GM18511 (cell line): ENCODE measurements around the gene PARD3B.
"Not testable (repeated sequence)": the region's sequence is repeated elsewhere in the genome, so short reads cannot be mapped to it uniquely, and the experiment has no call there.

Source experiments
- ATAC-seq: cut with Tn5 transposase; IDR thresholded peaks from one replicate; pipeline ENCODE4 v1.9.1; 2021; ENCODE audit warnings: mild to moderate bottlenecking, moderate library complexity; ENCODE audit not compliant: unreplicated experiment

Gene PARD3B

GRCh38 chr2:205474741-205475415, 929.6 kb downstream of the PARD3B start:
- no peak for ATAC-seq

GRCh38 chr2:205475416-205475768, 930.1 kb downstream of the PARD3B start:
- ATAC-seq: no peak

GRCh38 chr2:205477016-205477705, 931.9 kb downstream of the PARD3B start:
- no peak for ATAC-seq

GRCh38 chr2:205481861-205482260, 936.6 kb downstream of the PARD3B start:
- no peak for ATAC-seq

GRCh38 chr2:205482399-205483081, 937.3 kb downstream of the PARD3B start:
- ATAC-seq: no peak

GRCh38 chr2:205483095-205483494, 937.8 kb downstream of the PARD3B start:
- ATAC-seq: no peak

- no peak for ATAC-seq
These were observed 938.9 kb downstream of the PARD3B start for GRCh38 chr2:205484215-205484614.

- no peak for ATAC-seq
These were observed 939.5 kb downstream of the PARD3B start for GRCh38 chr2:205484764-205485163.

GRCh38 chr2:205493528-205493927, 948.3 kb downstream of the PARD3B start:
- not testable (repeated sequence) for ATAC-seq

- no peak for ATAC-seq
These were observed 949.4 kb downstream of the PARD3B start for GRCh38 chr2:205494537-205495235.

- ATAC-seq: no peak
These were observed 950.5 kb downstream of the PARD3B start for GRCh38 chr2:205495819-205496218.

GRCh38 chr2:205496370-205496769, 951.1 kb downstream of the PARD3B start:
- no peak for ATAC-seq

- no peak for ATAC-seq
These were observed 951.5 kb downstream of the PARD3B start for GRCh38 chr2:205496772-205497171.

GRCh38 chr2:205499006-205499405, 953.7 kb downstream of the PARD3B start:
- no peak for ATAC-seq

GRCh38 chr2:205500065-205500464, 954.8 kb downstream of the PARD3B start:
- ATAC-seq: no peak

GRCh38 chr2:205500951-205501350, 955.7 kb downstream of the PARD3B start:
- ATAC-seq: no peak

GRCh38 chr2:205501826-205502225, 956.6 kb downstream of the PARD3B start:
- no peak for ATAC-seq

GRCh38 chr2:205505371-205505770, 960.1 kb downstream of the PARD3B start:
- no peak for ATAC-seq

GRCh38 chr2:205509655-205510054, 964.4 kb downstream of the PARD3B start:
- no peak for ATAC-seq

- no peak for ATAC-seq
These were observed 965.1 kb downstream of the PARD3B start for GRCh38 chr2:205510345-205510744.

- ATAC-seq: no peak
These were observed 965.9 kb downstream of the PARD3B start for GRCh38 chr2:205511221-205511620.
